Natural killer cell (primary cell): Measurements from ENCODE around the gene GADD45A. TPM values are rescaled to one million over a fixed set of nuclear protein-coding genes. Genes with fewer than 3 reads are reported as not detected.

Source experiments
- ATAC-seq, 3 donors: fragments of 150-1000 bp in 2 of 3; fragments of 200-7000 bp in 1 of 3; cut with Tn5 transposase; 1 replicate in 1 of 3; 2 replicates in 2 of 3; pipeline ENCODE4 v1.10.0; 2021; ENCODE audit warnings: mild to moderate bottlenecking in 2 of 3, moderate library complexity in 2 of 3
- DNase-seq, 2 donors: peaks; one replicate each; pipeline versions ENCODE4 v3.0.0 to v3.0.0-alpha.2; 2013 to 2021; ENCODE audit warnings: mixed read lengths in 1 of 2
- H3K27ac ChIP-seq: one replicate; pipeline ENCODE4 v1.5.1; 2013; ENCODE audit warnings: mild to moderate bottlenecking, low read length
- H3K27me3 ChIP-seq: one replicate; pipeline ENCODE4 v1.6.1; 2013; ENCODE audit warnings: low read length; ENCODE audit not compliant: control insufficient read depth, insufficient read depth
- H3K36me3 ChIP-seq: one replicate; pipeline ENCODE4 v1.6.1; 2013; ENCODE audit warnings: low read length; ENCODE audit not compliant: control insufficient read depth, insufficient read depth
- H3K4me1 ChIP-seq: one replicate; pipeline ENCODE4 v1.6.1; 2013; ENCODE audit warnings: low read length; ENCODE audit not compliant: control insufficient read depth, insufficient read depth
- H3K4me3 ChIP-seq: one replicate; pipeline ENCODE4 v1.5.1; 2013; ENCODE audit warnings: low read length
- H3K9me3 ChIP-seq: one replicate; pipeline ENCODE4 v1.6.1; 2013; ENCODE audit warnings: low read length; ENCODE audit not compliant: control insufficient read depth, insufficient read depth
- H3K27ac Mint-ChIP-seq, 2 donors: one replicate each; pipeline ENCODE4 v1.8.0; 2022; ENCODE audit warnings: mild to moderate bottlenecking in 2 of 2, mixed read lengths in 2 of 2, moderate library complexity in 1 of 2
- H3K27me3 Mint-ChIP-seq, 2 donors: one replicate each; pipeline ENCODE4 v1.8.0; 2022; ENCODE audit warnings: low read depth in 2 of 2, mixed read lengths in 2 of 2
- H3K36me3 Mint-ChIP-seq: one replicate; pipeline ENCODE4 v1.8.0; 2022; ENCODE audit warnings: mixed read lengths
- H3K4me1 Mint-ChIP-seq, 2 donors: one replicate each; pipeline ENCODE4 v1.8.0; 2022; ENCODE audit warnings: mixed read lengths in 2 of 2
- H3K4me3 Mint-ChIP-seq: one replicate; pipeline ENCODE4 v1.8.0; 2022; ENCODE audit warnings: mild to moderate bottlenecking, moderate library complexity, mixed read lengths
- H3K9me3 Mint-ChIP-seq, 2 donors: one replicate each; pipeline ENCODE4 v1.8.0; 2022; ENCODE audit warnings: mixed read lengths in 2 of 2
- CTCF ChIP-seq: fragments of 200-600 bp; IDR thresholded peaks from one replicate; pipeline ENCODE4 v1.8.0; 2022; ENCODE audit warnings: antibody characterized with exemption
- WGBS: methylation state at CpG from one replicate; pipeline ENCODE4 v1.1.7; 2013; ENCODE audit warnings: missing lambda C conversion rate; ENCODE audit not compliant: insufficient coverage; 5-methylcytosine and 5-hydroxymethylcytosine counted together
- intact Hi-C: fragments of 100-400 bp; cut with micrococcal nuclease; formaldehyde crosslinking; loops from one replicate; pipeline ENCODE4 v1.14.2; 2022
- total RNA-seq, 4 donors: library from RNA; stranded (reverse); fragments of 120-200 nt in 1 of 4; gene quantifications; one replicate each; pipeline versions ENCODE4 v1.2.3 to v1.2.4, GENCODE V29; 2013 to 2022

The GADD45A gene
- total RNA-seq, 3 donors from 2014 or later (not counting 1 experiment from before 2014, with no cell fraction given) = 21.8 to 30.3 (median 26.6) TPM

- ATAC-seq (no peak), DNase-seq (no peak)
- Histone ChIP-seq H3K4me1 (no peaks in the 10 kb centered on the region), H3K9me3 (no peaks in the 10 kb centered on the region), H3K27ac (no peak overlapping the region), H3K36me3 (no peaks in the 10 kb centered on the region), H3K27me3 (no peaks in the 10 kb centered on the region), H3K4me3 (no peak overlapping the region)
- Mint-ChIP-seq H3K9me3 (no peaks in the 10 kb centered on the region), H3K36me3 (no peaks in the 10 kb centered on the region), H3K27me3 (peaks cover 4 to 14% of the 10 kb centered on the region in 2 donors), H3K4me1 (no peaks in the 10 kb centered on the region), H3K27ac (no peak overlapping the region), H3K4me3 (no peak overlapping the region)
- WGBS = 96% methylated on average over 10 of the region's 10 CpGs
- intact Hi-C loops = no loop called here
- no peak for TF ChIP-seq CTCF
Measured at GRCh38 chr1:67705735-67706453, 20.9 kb downstream of the GADD45A start.

- Histone ChIP-seq H3K27me3 (no peaks in the 10 kb centered on the region), H3K9me3 (no peaks in the 10 kb centered on the region), H3K27ac (no peak overlapping the region), H3K4me3 (no peak overlapping the region), H3K4me1 (no peaks in the 10 kb centered on the region), H3K36me3 (no peaks in the 10 kb centered on the region)
- intact Hi-C loops = no loop called here
- Mint-ChIP-seq H3K36me3 (no peaks in the 10 kb centered on the region), H3K27me3 (peaks cover 0 to 15% of the 10 kb centered on the region in 2 donors), H3K4me3 (no peak overlapping the region), H3K9me3 (no peaks in the 10 kb centered on the region), H3K27ac (no peak overlapping the region), H3K4me1 (peaks cover 0 to 11% of the 10 kb centered on the region in 2 donors)
- 94% methylated on average over 8 of the region's 8 CpGs for WGBS
- no peak for DNase-seq
- no peak for TF ChIP-seq CTCF
- no peak for ATAC-seq
Measured at GRCh38 chr1:67708606-67709005, 23.6 kb downstream of the GADD45A start.

- no peak for ATAC-seq
- H3K9me3 ChIP-seq = no peaks in the 10 kb centered on the region
- intact Hi-C loops = no loop called here
- no peak for DNase-seq
- no peak overlapping the region for H3K4me3 ChIP-seq
- H3K36me3 Mint-ChIP-seq = no peaks in the 10 kb centered on the region
- H3K27ac ChIP-seq = no peak overlapping the region
- H3K4me3 Mint-ChIP-seq = no peak overlapping the region
- no peaks in the 10 kb centered on the region for H3K36me3 ChIP-seq
- H3K27me3 Mint-ChIP-seq = peaks cover 0 to 15% of the 10 kb centered on the region in 2 donors
- no peaks in the 10 kb centered on the region for H3K9me3 Mint-ChIP-seq
- no peaks in the 10 kb centered on the region for H3K27me3 ChIP-seq
- no peak overlapping the region for H3K27ac Mint-ChIP-seq
- H3K4me1 ChIP-seq = no peaks in the 10 kb centered on the region
- H3K4me1 Mint-ChIP-seq = peaks cover 0 to 11% of the 10 kb centered on the region in 2 donors
- no peak for TF ChIP-seq CTCF
- WGBS = 89% methylated on average over 5 of the region's 5 CpGs
Measured at GRCh38 chr1:67710417-67710816, 25.4 kb downstream of the GADD45A start.
